ENCODE data around the gene ADPGK.

- TF ChIP-seq YY1 (IDR thresholded peaks at IDR 0.05; ENCODE audit: insufficient read depth, insufficient read length) (no peak), ZNF274 (IDR thresholded peaks at IDR 0.05; ENCODE audit: low read depth, low read length) (no peak)
Observed at GRCh38 chr15:72783004-72783639, 436 bp downstream of the ADPGK start.
